Uterus (tissue), 4 donors: Measurements from ENCODE around the gene ZNF423. TPM values are rescaled to one million over a fixed set of nuclear protein-coding genes. Genes with fewer than 3 reads are reported as not detected.
"Not testable (repeated sequence)": the region's sequence is repeated elsewhere in the genome, so short reads cannot be mapped to it uniquely, and the experiment has no call there.

ENCODE experiments used
- DNase-seq, 2 donors: peaks; one replicate each; pipeline ENCODE4 v3.0.0-alpha.2; 2019 to 2020
- H3K27ac ChIP-seq, 2 donors: fragments of 200-600 bp; sonication (generic); 1 replicate in 1 of 2; 2 replicates in 1 of 2; pipeline ENCODE4 v1.5.1; 2016 to 2018
- H3K27me3 ChIP-seq, 2 donors: fragments of 200-600 bp; sonication (generic); one replicate each; pipeline ENCODE4 v1.5.1; 2018 to 2019; ENCODE audit warnings: control low read depth in 1 of 2
- H3K36me3 ChIP-seq, 2 donors: fragments of 200-600 bp; sonication (generic); one replicate each; pipeline ENCODE4 v1.5.1; 2019; ENCODE audit warnings: control low read depth in 1 of 2
- H3K4me1 ChIP-seq, 2 donors: fragments of 200-600 bp; sonication (generic); one replicate each; pipeline ENCODE4 v1.5.1; 2018 to 2019; ENCODE audit warnings: control low read depth in 1 of 2
- H3K4me3 ChIP-seq, 2 donors: fragments of 200-600 bp; sonication (generic); 1 replicate in 1 of 2; 2 replicates in 1 of 2; pipeline ENCODE4 v1.5.1; 2018 to 2019; ENCODE audit warnings: mild to moderate bottlenecking in 1 of 2
- H3K9me3 ChIP-seq, 2 donors: fragments of 200-600 bp; sonication (generic); one replicate each; pipeline ENCODE4 v1.5.1; 2019; ENCODE audit warnings: control low read depth in 1 of 2
- POLR2A ChIP-seq, 2 donors: fragments of 450-650 bp; IDR thresholded peaks; one replicate each; pipeline ENCODE4 v1.6.1; 2016; ENCODE audit warnings: antibody characterized with exemption in 2 of 2, mild to moderate bottlenecking in 1 of 2, moderate library complexity in 1 of 2
- intact Hi-C: fragments of 100-400 bp; cut with DNase I; formaldehyde crosslinking; loops from one replicate; pipeline ENCODE4 v1.15.1; 2023; ENCODE audit warnings: low total_unique reads
- total RNA-seq, 4 donors: library from RNA; depleted of rRNA in 3 of 4; stranded (reverse); fragments of >200 nt in 3 of 4; gene quantifications; one replicate each; pipeline versions ENCODE4 v1.1.0 to v1.2.4, GENCODE V29; 2014 to 2023
- TF ChIP-seq, protein P1 (sequence below), 4 experiments: fragments of 200-600 bp in 2 of 4; fragments of 450-650 bp in 2 of 4; sonication (generic) in 2 of 4; IDR thresholded peaks; one replicate each; pipeline ENCODE4 v1.5.1; 2016 to 2019; ENCODE audit warnings: antibody characterized with exemption in 4 of 4, mild to moderate bottlenecking in 2 of 4, moderate library complexity in 1 of 4
- donor health status: DM: yes; HTN: yes; CAD: no.

The ZNF423 gene
- total RNA-seq, 4 donors from 2014 or later = 7.1 to 33.5 (median 14.7) TPM

DNA sequence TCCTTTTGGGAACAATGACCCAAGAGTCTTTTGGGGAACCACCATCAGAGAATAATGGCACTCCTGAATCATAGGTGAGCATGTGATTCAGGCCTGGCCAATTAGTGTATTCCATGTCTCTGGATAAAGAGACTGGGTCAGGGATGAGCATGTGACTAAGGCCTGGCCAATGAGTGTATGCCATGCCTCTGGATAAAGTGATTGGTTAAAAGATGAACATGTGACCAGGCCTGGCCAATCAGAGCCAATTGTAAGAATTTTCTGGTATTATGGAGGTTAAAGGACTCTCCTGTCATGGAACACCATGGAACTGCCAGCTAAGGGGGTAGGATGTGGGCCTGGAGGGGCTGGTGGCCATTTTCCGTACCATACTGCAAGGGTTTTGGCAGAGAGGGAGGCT is 288.0 kb downstream of the ZNF423 start:
- Histone ChIP-seq H3K4me3 (no peak overlapping the region), H3K36me3 (no peaks in the 10 kb centered on the region), H3K4me1 (no peaks in the 10 kb centered on the region), H3K27me3 (no peaks in the 10 kb centered on the region), H3K27ac (no peak overlapping the region), H3K9me3 (no peaks in the 10 kb centered on the region)
- TF ChIP-seq POLR2A (IDR thresholded peaks at IDR 0.05) = no peak
- DNase-seq = no peak
- intact Hi-C loops = no loop called here

GRCh38 chr16:49566432-49566831 is 289.5 kb downstream of the ZNF423 start:
- no peaks in the 10 kb centered on the region for H3K36me3 ChIP-seq
- TF ChIP-seq, protein P1, sequence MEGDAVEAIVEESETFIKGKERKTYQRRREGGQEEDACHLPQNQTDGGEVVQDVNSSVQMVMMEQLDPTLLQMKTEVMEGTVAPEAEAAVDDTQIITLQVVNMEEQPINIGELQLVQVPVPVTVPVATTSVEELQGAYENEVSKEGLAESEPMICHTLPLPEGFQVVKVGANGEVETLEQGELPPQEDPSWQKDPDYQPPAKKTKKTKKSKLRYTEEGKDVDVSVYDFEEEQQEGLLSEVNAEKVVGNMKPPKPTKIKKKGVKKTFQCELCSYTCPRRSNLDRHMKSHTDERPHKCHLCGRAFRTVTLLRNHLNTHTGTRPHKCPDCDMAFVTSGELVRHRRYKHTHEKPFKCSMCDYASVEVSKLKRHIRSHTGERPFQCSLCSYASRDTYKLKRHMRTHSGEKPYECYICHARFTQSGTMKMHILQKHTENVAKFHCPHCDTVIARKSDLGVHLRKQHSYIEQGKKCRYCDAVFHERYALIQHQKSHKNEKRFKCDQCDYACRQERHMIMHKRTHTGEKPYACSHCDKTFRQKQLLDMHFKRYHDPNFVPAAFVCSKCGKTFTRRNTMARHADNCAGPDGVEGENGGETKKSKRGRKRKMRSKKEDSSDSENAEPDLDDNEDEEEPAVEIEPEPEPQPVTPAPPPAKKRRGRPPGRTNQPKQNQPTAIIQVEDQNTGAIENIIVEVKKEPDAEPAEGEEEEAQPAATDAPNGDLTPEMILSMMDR (IDR thresholded peaks at IDR 0.05) = no peak
- no peak for TF ChIP-seq POLR2A (IDR thresholded peaks at IDR 0.05)
- H3K27ac ChIP-seq = no peak overlapping the region
- no peaks in the 10 kb centered on the region for H3K27me3 ChIP-seq
- no peaks in the 10 kb centered on the region for H3K9me3 ChIP-seq
- intact Hi-C loops = no loop called here
- no peak overlapping the region for H3K4me3 ChIP-seq
- DNase-seq = no peak
- no peaks in the 10 kb centered on the region for H3K4me1 ChIP-seq

GRCh38 chr16:49564496-49565229 is 291.2 kb downstream of the ZNF423 start:
- no peak for TF ChIP-seq POLR2A (IDR thresholded peaks at IDR 0.05)
- H3K4me3 ChIP-seq = no peak overlapping the region
- no peak overlapping the region for H3K27ac ChIP-seq
- no peaks in the 10 kb centered on the region for H3K9me3 ChIP-seq
- no peak for DNase-seq
- no peaks in the 10 kb centered on the region for H3K36me3 ChIP-seq
- no peaks in the 10 kb centered on the region for H3K27me3 ChIP-seq
- intact Hi-C loops = no loop called here
- H3K4me1 ChIP-seq = no peaks in the 10 kb centered on the region

- H3K36me3 ChIP-seq = no peaks in the 10 kb centered on the region
- H3K27ac ChIP-seq = no peak overlapping the region
- intact Hi-C loops = no loop called here
- no peak for DNase-seq
- H3K27me3 ChIP-seq = no peaks in the 10 kb centered on the region
- no peaks in the 10 kb centered on the region for H3K4me1 ChIP-seq
- TF ChIP-seq, protein P1 (IDR thresholded peaks at IDR 0.05) = no peak
- TF ChIP-seq POLR2A (IDR thresholded peaks at IDR 0.05) = no peak
- H3K9me3 ChIP-seq = no peaks in the 10 kb centered on the region
- H3K4me3 ChIP-seq = no peak overlapping the region
Measured at GRCh38 chr16:49563666-49564065, 292.2 kb downstream of the ZNF423 start.

DNA sequence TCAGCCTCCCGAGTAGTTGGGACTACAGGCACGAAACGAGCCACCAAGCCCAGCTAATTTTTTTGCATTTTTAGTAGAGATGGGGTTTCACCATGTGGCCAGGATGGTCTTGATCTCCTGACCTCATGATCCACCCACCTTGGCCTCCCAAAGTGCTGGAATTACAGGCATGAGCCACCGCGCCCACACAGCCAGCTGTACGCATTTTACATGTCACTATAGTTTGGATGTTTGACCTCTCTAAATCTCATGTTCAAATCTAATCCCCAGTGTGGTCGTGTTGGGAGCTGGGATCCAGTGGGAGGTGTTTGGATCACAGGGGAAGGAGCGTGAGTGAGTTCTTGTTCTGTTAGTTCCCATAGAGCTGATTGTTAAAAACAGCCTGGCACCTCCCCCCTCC is 293.0 kb downstream of the ZNF423 start:
- H3K4me1 ChIP-seq, intact Hi-C loops, H3K27me3 ChIP-seq, H3K27ac ChIP-seq, H3K9me3 ChIP-seq, H3K36me3 ChIP-seq, DNase-seq, H3K4me3 ChIP-seq: not testable (repeated sequence)

- H3K4me1 ChIP-seq = no peaks in the 10 kb centered on the region
- H3K36me3 ChIP-seq = no peaks in the 10 kb centered on the region
- intact Hi-C loops = no loop called here
- no peak overlapping the region for H3K4me3 ChIP-seq
- no peaks in the 10 kb centered on the region for H3K9me3 ChIP-seq
- TF ChIP-seq POLR2A (IDR thresholded peaks at IDR 0.05) = no peak
- TF ChIP-seq, protein P1 (IDR thresholded peaks at IDR 0.05) = no peak
- H3K27me3 ChIP-seq = no peaks in the 10 kb centered on the region
- no peak overlapping the region for H3K27ac ChIP-seq
- DNase-seq = no peak
Measured at GRCh38 chr16:49562228-49562627, 293.7 kb downstream of the ZNF423 start.
